ENCODE results near the gene MX1.

- TF ChIP-seq SNAI2 (CRISPR knock-in tag; IDR thresholded peaks at IDR 0.05) (no peak), RARB (CRISPR knock-in tag; IDR thresholded peaks at IDR 0.05) (no peak), ZNF8 (CRISPR knock-in tag; IDR thresholded peaks at IDR 0.05) (no peak), ZFP30 (CRISPR knock-in tag; IDR thresholded peaks at IDR 0.05) (no peak), PATZ1 (CRISPR knock-in tag; IDR thresholded peaks at IDR 0.05; ENCODE audit: borderline replicate concordance) (no peak)
Observed at GRCh38 chr21:41497788-41498187, 71.7 kb downstream of the MX1 start.

Measured in SK-N-SH treated with all-trans-retinoic acid at 6 μM for 48 hours (cell line).